HL-60 (cell line): ENCODE measurements around the gene OPRL1.
"Not testable (repeated sequence)": the region's sequence is repeated elsewhere in the genome, so short reads cannot be mapped to it uniquely, and the experiment has no call there.

Source experiments
- DNase-seq, 2 experiments: peaks; one replicate each; pipeline ENCODE4 v3.0.0-alpha.2; 2010 to 2020; ENCODE audit warnings: low read depth in 1 of 2, low spot score in 1 of 2
- H3K27ac ChIP-seq: fragments of 250-450 bp; sonication (Bioruptor Pico); replicated peaks from 2 replicates; pipeline ENCODE4 v1.5.1; 2020; ENCODE audit warnings: mild to moderate bottlenecking, moderate library complexity
- H3K27me3 ChIP-seq: fragments of 250-450 bp; sonication (Bioruptor Pico); 2 replicates; pipeline ENCODE4 v1.5.1; 2021; ENCODE audit warnings: mild to moderate bottlenecking, moderate library complexity; ENCODE audit not compliant: insufficient read depth, poor library complexity, severe bottlenecking
- H3K4me3 ChIP-seq: replicated peaks from 2 replicates; pipeline ENCODE4 v1.5.1; 2011; ENCODE audit warnings: mild to moderate bottlenecking, control low read depth, low read length; ENCODE audit not compliant: insufficient read depth
- GABPA ChIP-seq: IDR thresholded peaks from 2 replicates; pipeline ENCODE4 v1.6.1; 2012; ENCODE audit warnings: low read depth
- POLR2AphosphoS5 ChIP-seq: IDR thresholded peaks from 2 replicates; pipeline ENCODE4 v1.6.1; 2012; ENCODE audit warnings: low read depth
- REST ChIP-seq: IDR thresholded peaks from 2 replicates; pipeline ENCODE4 v1.6.1; 2012; ENCODE audit warnings: low read depth; ENCODE audit not compliant: insufficient replicate concordance
- SPI1 ChIP-seq: IDR thresholded peaks from 2 replicates; pipeline ENCODE4 v1.6.1; 2012; ENCODE audit warnings: low read depth, mild to moderate bottlenecking, borderline replicate concordance
- TF ChIP-seq, protein P1 (sequence below): IDR thresholded peaks from one replicate; pipeline ENCODE4 v1.5.1; 2011; ENCODE audit warnings: low read length, control low read depth, inconsistent platforms; ENCODE audit not compliant: insufficient read depth

OPRL1 gene

GRCh38 chr20:64130271-64130670, 50.4 kb downstream of the OPRL1 start:
- no peak for DNase-seq
- no peak overlapping the region for H3K27ac ChIP-seq
- no peak overlapping the region for H3K4me3 ChIP-seq
- H3K27me3 ChIP-seq = no peaks in the 10 kb centered on the region
- TF ChIP-seq POLR2AphosphoS5 (no peak), GABPA (no peak), REST (no peak), SPI1 (no peak)
- TF ChIP-seq, protein P1, sequence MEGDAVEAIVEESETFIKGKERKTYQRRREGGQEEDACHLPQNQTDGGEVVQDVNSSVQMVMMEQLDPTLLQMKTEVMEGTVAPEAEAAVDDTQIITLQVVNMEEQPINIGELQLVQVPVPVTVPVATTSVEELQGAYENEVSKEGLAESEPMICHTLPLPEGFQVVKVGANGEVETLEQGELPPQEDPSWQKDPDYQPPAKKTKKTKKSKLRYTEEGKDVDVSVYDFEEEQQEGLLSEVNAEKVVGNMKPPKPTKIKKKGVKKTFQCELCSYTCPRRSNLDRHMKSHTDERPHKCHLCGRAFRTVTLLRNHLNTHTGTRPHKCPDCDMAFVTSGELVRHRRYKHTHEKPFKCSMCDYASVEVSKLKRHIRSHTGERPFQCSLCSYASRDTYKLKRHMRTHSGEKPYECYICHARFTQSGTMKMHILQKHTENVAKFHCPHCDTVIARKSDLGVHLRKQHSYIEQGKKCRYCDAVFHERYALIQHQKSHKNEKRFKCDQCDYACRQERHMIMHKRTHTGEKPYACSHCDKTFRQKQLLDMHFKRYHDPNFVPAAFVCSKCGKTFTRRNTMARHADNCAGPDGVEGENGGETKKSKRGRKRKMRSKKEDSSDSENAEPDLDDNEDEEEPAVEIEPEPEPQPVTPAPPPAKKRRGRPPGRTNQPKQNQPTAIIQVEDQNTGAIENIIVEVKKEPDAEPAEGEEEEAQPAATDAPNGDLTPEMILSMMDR = no peak

GRCh38 chr20:64130876-64131275, 51.0 kb downstream of the OPRL1 start:
- Histone ChIP-seq H3K4me3 (no peak overlapping the region), H3K27ac (no peak overlapping the region), H3K27me3 (no peaks in the 10 kb centered on the region)
- TF ChIP-seq REST (no peak), SPI1 (no peak), GABPA (no peak), POLR2AphosphoS5 (no peak)
- TF ChIP-seq, protein P1 = no peak
- DNase-seq = no peak

DNA sequence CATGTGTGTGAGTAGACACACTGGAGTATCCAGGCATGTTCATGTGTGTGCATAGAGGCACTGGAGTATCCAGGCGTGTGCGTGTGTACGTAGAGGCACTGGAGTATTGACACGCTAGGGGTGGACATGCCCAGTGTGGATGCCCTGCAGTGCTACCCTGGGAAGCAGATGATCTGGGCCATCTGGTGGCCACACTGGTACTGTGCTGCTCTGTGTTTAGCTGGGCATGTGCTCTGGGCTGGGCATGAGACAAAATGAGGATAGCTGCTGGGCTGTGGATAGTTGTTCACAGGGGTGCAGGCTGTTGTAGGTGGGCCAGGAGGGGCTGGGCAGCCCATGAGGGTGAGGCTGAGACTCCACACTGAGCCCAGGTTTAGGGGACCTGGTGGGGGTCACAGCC, 51.5 kb downstream of the OPRL1 start:
- TF ChIP-seq POLR2AphosphoS5 = no peak
- no peak for TF ChIP-seq SPI1
- no peak overlapping the region for H3K4me3 ChIP-seq
- no peaks in the 10 kb centered on the region for H3K27me3 ChIP-seq
- H3K27ac ChIP-seq = no peak overlapping the region
- peak in 1 of 2 experiments; percentile 24 for DNase-seq

- H3K4me3 ChIP-seq = no peak overlapping the region
- H3K27ac ChIP-seq = no peak overlapping the region
- no peaks in the 10 kb centered on the region for H3K27me3 ChIP-seq
- DNase-seq = peak in 1 of 2 experiments; percentile 24
- TF ChIP-seq, protein P1 = no peak
- no peak for TF ChIP-seq GABPA
- no peak for TF ChIP-seq SPI1
- no peak for TF ChIP-seq REST
- no peak for TF ChIP-seq POLR2AphosphoS5
Observed at GRCh38 chr20:64133951-64134407, 54.1 kb downstream of the OPRL1 start.

DNA sequence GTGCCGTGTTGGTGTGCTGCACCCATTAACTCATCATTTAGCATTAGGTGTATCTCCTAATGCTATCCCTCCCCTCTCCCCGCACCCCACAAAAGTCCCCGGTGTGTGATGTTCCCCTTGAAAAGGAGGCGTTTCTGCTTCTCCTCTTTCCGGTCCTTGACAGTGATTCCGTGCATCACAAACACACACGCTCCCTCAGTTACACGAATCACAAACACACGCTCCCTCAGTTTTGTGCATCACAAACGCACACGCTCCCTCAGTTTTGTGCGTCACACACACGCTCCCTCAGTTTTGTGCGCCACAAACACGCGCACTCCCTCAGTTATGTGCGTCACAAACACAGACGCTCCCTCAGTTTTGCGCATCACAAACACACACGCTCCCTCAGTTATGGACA, 54.9 kb downstream of the OPRL1 start:
- DNase-seq, H3K27ac ChIP-seq, H3K27me3 ChIP-seq, H3K4me3 ChIP-seq: not testable (repeated sequence)
